HK-2 (cell line): ENCODE data around the gene SLC5A11.
A peak's percentile ranks its signal among the peaks of the same experiment; 100 is the strongest.
"Not testable (repeated sequence)": the region's sequence is repeated elsewhere in the genome, so short reads cannot be mapped to it uniquely, and the experiment has no call there.

Experiments used
- DNase-seq: peaks from one replicate; pipeline ENCODE4 v3.0.0-alpha.2; 2018; ENCODE audit not compliant: unreplicated experiment

SLC5A11 gene

GRCh38 chr16:24836836-24837235 lies 8.9 kb upstream of the SLC5A11 start:
- DNase-seq = no peak

GRCh38 chr16:24837969-24838368 lies 7.8 kb upstream of the SLC5A11 start:
- DNase-seq = no peak

- DNase-seq = no peak
Observed at GRCh38 chr16:24838554-24839266, 7.1 kb upstream of the SLC5A11 start.

DNA sequence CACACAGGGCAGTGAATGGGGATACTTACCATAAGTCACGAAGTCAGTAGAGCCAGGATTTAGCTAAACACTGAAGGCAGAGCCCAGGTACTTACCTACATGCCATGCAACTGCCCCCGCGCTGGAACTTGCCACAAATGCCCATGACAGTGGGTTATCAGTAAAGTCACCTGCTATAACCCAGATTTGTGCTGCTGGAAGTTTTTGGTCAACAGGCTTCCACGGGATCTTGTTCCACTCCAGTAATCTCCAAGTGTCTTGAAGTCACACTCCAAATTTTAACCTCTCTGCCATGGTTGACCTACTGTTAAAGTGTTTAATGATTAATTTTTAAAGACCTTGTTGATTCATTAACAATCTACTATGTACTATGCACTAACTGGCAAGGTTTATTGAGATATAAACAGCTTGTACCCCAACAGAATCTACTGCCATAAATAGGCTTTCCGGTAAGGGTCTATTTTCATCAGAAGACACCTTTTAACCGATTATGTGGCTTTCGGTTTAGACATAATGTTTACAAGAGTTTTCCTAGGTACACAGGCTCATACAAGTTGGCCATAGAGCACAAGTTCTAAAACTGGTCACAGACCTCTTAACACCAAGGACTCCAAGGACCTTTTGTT lies 6.3 kb upstream of the SLC5A11 start:
- DNase-seq = no peak

GRCh38 chr16:24841291-24841690 lies 4.5 kb upstream of the SLC5A11 start:
- DNase-seq = no peak

GRCh38 chr16:24844101-24845030 lies 1.4 kb upstream of the SLC5A11 start:
- no peak for DNase-seq

- DNase-seq = not testable (repeated sequence)
Observed at GRCh38 chr16:24845031-24845365, 765 bp upstream of the SLC5A11 start.

- no peak for DNase-seq
Observed at GRCh38 chr16:24846548-24847357, 990 bp downstream of the SLC5A11 start.

DNA sequence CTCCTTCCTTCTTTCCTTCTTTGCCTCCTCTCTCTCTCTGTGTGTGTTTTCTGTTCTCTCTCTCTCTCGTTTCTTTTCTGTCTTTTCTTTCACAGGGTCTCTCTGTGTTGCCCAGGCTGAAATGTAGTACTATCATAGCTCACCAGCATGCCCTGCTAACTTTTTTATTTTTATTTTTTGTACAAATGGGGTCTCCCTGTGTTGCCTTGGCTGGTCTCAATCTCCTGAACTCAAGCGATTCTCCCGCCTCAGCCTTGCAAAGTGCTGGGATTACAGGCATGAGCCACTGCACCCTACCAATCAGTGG lies 1.5 kb downstream of the SLC5A11 start:
- DNase-seq = no peak

GRCh38 chr16:24848065-24848464 lies 2.3 kb downstream of the SLC5A11 start:
- DNase-seq = no peak

DNA sequence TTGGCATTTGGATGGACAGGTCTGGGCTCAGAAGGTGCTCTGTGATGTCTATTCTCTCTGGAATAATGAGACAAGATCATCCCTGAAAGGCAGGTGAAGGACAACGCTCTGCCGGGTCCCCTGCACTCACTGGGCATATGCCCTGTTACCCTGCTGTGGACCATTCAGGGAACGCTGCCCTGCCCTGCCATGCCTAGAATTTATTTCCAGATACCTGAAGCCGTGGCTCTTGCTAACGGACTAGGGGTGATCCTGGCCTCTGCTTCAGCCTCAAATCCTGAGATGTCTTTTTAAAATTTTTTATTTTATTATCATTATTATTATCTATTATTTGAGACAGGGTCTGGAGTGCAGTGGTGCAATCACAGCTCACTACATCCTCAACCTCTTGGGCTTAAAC lies 3.9 kb downstream of the SLC5A11 start:
- DNase-seq = no peak

- DNase-seq = no peak
Observed at GRCh38 chr16:24850289-24850938, 4.7 kb downstream of the SLC5A11 start.

- DNase-seq = no peak
Observed at GRCh38 chr16:24851700-24852099, 5.9 kb downstream of the SLC5A11 start.

- no peak for DNase-seq
Observed at GRCh38 chr16:24852281-24852721, 6.5 kb downstream of the SLC5A11 start.

DNA sequence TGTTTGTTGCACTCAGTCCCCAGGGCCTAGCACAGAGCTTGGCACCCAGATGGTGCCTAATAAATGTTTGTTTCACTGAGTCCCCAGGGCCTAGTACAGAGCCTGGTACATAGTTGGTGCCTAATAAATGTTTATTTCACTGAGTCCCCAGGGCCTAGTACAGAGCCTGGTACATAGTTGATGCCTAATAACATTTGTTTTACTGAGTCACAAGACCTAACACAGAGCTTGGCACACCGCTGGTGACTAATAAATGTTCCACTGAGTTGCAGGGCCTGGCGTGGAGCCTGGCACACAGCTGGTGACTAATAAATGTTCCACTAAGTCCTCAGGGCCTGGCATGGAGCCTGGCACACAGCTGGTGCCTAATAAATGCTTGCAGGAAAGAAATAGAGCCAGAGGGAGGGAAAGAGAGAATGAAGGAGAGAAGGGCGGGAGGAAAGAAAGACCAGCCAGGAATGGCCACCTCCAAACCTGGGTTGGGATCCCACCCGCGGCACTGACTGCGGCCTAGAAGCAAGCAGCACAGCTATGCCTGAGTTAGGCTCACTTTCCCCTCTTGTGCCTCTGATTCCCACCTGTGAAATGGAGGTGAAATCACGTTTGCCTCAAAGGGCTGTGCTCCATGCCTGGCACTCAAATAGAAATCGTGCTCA lies 7.5 kb downstream of the SLC5A11 start:
- no peak for DNase-seq

GRCh38 chr16:24853830-24854229 lies 8.1 kb downstream of the SLC5A11 start:
- DNase-seq = no peak

GRCh38 chr16:24854607-24855171 lies 8.9 kb downstream of the SLC5A11 start:
- DNase-seq = no peak

DNA sequence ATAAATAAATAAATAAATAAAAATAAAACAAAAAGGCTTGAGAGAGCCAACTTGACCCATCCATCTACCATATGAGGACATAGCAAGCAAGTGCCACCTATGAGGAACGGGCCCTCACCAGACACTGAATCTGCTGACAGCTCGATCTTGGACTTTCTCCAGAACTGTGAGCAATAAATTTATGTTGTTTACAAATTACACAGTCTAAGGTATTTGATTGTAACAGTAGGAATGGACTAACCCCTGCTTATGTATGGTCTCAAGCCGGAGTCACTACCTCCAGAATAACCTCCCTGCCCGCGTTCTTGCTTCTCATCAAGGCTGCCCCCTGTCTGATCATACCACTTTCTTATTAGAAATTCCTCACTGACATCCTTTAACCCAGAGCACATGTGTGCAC lies 9.9 kb downstream of the SLC5A11 start:
- DNase-seq = no peak

GRCh38 chr16:24856871-24857270 lies 11.1 kb downstream of the SLC5A11 start:
- DNase-seq = not testable (repeated sequence)

DNA sequence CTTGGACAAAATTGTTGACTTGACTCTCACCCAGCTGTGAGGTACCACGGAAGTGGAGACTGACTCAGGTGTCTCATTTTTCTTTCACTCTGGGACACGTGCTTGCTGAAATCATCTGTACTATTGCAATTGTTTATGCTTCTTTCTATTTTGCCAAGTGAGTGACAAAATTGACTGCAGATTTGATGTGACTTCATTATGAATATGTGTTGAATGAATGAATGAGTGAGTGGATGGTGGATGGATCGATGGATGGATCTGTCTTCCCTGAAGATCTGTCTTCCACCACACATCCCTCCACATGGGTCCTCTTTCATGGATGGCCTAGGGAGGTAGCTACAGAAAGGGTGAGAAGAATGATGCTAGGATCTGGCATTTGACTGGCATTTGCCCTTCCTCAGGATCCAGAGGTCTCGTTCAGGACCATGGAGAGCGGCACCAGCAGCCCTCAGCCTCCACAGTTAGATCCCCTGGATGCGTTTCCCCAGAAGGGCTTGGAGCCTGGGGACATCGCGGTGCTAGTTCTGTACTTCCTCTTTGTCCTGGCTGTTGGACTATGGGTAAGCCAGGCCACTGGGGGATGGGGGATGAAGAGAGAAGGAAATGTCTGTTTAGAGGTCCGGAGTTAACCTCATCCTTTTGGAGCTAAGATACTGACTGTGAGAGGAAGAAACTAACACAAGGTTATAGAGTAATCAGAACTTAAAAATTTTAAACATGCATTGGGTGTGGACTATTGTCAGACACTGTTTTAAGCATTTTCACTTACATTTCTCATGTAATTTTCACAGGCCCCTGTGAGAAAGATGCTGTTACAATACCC lies 12.7 kb downstream of the SLC5A11 start:
- peak; percentile 56 for DNase-seq
